Cardiac fibroblast (primary cell): ENCODE measurements around the gene TMEM178B.
"Not testable (repeated sequence)": the region's sequence is repeated elsewhere in the genome, so short reads cannot be mapped to it uniquely, and the experiment has no call there.

ENCODE experiments used
- DNase-seq, 2 donors: peaks; one replicate each; pipeline versions ENCODE4 v3.0.0 to v3.0.0-alpha.2; 2010; ENCODE audit warnings: low read depth in 2 of 2
- H3K4me3 ChIP-seq, 2 donors: replicated peaks in 1 of 2; 1 replicate in 1 of 2; 2 replicates in 1 of 2; pipeline ENCODE4 v1.5.1; 2011; ENCODE audit warnings: low read depth in 2 of 2, low read length in 2 of 2, mild to moderate bottlenecking in 2 of 2, moderate library complexity in 1 of 2
- TF ChIP-seq, protein P1 (sequence below): IDR thresholded peaks from one replicate; pipeline ENCODE4 v1.5.1; 2011; ENCODE audit warnings: low read depth, mild to moderate bottlenecking, low read length, inconsistent platforms

TMEM178B gene

DNA sequence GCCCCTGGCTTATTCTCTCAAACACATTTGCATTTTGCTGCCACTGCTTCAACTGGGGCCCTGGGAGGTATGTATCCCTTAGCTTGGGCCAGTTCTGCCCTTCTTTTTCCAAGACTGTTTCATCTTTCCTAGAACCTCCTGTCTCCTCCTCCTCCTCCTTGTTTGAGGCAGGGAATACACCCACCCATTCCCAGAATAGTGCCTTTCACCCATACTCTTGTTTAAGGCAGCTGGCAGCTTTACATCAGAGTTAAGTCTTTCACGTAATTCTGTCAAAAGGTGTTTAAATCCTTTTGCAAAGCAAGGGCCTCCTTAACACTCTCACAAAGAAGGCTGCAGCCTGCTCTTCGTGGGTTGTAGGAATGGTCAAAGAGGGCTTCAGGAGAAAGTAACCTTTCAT, 326.5 kb downstream of the TMEM178B start:
- TF ChIP-seq, protein P1, sequence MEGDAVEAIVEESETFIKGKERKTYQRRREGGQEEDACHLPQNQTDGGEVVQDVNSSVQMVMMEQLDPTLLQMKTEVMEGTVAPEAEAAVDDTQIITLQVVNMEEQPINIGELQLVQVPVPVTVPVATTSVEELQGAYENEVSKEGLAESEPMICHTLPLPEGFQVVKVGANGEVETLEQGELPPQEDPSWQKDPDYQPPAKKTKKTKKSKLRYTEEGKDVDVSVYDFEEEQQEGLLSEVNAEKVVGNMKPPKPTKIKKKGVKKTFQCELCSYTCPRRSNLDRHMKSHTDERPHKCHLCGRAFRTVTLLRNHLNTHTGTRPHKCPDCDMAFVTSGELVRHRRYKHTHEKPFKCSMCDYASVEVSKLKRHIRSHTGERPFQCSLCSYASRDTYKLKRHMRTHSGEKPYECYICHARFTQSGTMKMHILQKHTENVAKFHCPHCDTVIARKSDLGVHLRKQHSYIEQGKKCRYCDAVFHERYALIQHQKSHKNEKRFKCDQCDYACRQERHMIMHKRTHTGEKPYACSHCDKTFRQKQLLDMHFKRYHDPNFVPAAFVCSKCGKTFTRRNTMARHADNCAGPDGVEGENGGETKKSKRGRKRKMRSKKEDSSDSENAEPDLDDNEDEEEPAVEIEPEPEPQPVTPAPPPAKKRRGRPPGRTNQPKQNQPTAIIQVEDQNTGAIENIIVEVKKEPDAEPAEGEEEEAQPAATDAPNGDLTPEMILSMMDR = no peak
- H3K4me3 ChIP-seq = no peak overlapping the region
- DNase-seq = no peak

DNA sequence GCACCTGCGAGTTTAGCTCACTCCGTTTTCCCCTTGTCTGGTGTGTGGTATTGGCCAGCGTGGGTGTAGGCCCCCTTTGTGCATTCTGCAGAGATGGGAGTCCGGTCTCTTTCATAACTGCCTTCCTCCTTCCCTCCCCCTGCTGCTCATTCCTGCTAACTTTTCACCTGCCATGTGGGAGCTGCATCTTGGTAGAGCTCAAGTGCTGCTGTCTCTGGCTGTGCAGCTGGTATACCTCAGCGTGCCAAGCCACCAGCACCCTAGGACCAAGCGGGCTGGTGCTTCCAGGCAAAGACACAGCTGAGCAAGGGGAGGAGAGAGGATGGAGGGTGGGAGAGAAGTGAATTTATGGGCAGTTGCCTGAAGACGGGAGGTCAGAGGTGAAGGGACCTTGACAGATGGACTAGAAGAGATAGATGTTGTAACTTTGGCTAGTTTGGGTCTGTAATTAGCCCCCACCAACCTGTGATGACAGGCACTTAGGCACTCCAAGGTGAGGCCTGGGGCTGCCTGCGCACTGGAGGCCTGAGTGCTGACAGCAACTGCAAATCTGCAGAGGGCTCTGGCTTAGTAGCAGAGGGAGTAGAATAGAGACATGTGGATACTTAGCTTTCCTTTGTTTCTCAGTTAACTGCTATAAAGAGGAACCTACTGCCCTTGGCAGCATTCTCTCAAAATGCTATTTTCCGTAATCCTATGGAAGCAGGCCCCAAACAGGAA, 328.6 kb downstream of the TMEM178B start:
- DNase-seq = no peak
- H3K4me3 ChIP-seq = no peak overlapping the region
- TF ChIP-seq, protein P1 = no peak

DNA sequence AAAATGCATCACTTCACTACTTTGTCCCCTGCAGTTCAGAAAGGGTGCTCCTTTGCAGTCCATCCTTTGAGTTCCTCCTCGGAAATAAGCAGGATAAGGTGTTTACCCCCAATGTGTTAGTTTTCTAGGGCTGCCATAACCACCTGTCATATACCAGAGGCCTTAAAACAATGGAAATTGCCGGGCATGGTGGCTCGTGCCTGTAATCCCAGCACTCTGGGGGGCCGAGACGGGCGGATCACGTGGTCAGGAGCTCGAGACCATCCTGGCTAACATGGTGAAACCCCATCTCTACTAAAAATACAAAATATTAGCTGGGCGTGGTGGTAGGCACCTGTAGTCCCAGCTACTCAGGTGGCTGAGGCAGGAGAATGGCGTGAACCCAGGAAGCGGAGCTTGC, 330.0 kb downstream of the TMEM178B start:
- not testable (repeated sequence) for H3K4me3 ChIP-seq

DNA sequence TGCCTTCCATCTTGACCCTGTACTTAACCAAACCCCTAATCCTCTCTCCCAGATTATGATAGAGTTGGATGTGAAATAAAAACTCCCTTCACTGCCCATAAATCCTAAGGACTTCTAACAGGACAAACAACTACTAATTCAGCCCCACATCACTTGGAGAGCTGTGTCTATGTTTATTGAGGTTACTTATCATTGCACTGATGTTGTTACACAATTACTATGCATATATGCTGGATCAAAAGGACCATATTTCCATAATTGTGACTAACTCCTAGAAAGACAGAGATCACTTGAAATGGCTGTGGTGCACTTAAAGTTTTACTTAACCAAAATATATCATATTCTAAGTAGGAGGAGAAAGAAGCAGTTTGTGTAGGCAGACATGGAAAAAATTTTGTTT, 332.5 kb downstream of the TMEM178B start:
- no peak overlapping the region for H3K4me3 ChIP-seq
- TF ChIP-seq, protein P1 = no peak
- DNase-seq = no peak

More for the DNA sequence above, 330.0 kb downstream of the TMEM178B start:
- DNase-seq = not testable (repeated sequence)

DNA sequence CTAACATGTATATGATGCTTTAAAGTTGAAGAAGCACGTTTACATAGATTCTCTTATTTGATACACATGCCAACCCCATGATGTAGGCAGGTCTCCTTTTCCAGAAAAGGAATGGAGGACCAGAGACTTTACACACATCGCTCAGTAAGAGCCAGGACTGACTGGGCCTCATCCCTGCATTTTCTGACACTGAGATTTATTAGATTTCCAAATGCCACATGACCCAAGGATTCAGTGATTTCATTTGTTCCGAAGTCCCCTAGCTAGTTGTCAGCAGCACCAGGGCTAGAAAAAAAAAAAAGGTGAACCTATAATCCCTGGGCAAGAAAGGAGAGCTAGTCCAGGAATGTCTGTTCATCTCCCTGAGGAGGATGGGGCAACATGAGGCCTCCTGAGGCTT, 334.0 kb downstream of the TMEM178B start:
- H3K4me3 ChIP-seq = no peak overlapping the region

DNA sequence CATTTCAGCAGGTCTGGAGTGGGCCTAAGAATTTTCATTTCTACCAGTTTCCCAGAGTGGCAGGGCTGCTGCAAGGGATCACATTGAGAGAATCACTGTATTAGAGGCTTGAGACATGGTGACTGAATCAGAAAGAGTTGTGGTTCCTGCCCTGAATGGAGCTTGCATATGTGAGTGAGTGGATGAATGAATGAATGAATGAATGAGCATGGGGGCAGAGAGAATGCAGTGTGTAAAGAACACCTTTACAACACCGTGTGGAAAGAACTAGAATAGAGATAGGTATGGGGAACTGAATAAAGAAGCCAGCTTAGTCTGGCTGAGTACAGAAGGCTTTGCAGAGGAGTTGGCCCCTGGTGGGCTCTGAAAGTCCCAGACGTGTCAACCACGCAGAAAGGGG, 334.6 kb downstream of the TMEM178B start:
- TF ChIP-seq, protein P1 = no peak
- H3K4me3 ChIP-seq = no peak overlapping the region
- DNase-seq = no peak

More for the DNA sequence above, 334.0 kb downstream of the TMEM178B start:
- no peak for DNase-seq
- TF ChIP-seq, protein P1 = no peak

DNA sequence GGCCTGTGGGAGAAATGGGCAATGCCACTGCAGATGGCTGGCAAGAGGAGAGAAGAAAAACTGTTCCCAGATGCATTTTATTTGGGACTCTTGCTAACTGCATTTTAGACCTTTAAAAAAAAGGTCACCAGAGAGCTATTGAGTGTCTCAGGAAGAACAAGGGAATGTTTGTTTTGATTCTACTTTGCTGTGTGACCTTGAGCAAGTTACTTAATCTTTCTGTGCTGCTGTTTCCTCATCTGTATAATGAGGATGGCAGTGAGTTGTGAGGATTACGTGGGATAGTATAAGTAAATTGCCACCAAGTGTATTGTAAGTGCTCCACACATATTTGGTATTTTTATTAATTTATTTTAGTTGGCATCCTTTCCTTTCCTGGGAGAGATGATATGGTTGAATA, 335.4 kb downstream of the TMEM178B start:
- DNase-seq = no peak
- no peak overlapping the region for H3K4me3 ChIP-seq
- TF ChIP-seq, protein P1 = no peak
